IMR-90 (cell line): ENCODE results near the gene OTOA. TPM values are rescaled to one million over a fixed set of nuclear protein-coding genes. Genes with fewer than 3 reads are reported as not detected.

Experiments
- ATAC-seq: fragments of 200-7000 bp; cut with Tn5 transposase; 2 replicates; pipeline ENCODE4 v1.9.1; 2020; ENCODE audit warnings: low read depth, mild to moderate bottlenecking, moderate library complexity
- BruUV-seq: library from RNA; stranded (reverse); fragments of 400-500 nt; replicated peaks from 2 replicates; lab custom pipeline; 2021; lab: Mats Ljungman, UMichigan
- CTCF ChIA-PET: fragments of 300-600 bp; formaldehyde crosslinking; extraction: SDS; loops from one replicate; lab custom pipeline; 2021; ENCODE audit warnings: antibody characterized with exemption; lab: Yijun Ruan, JAX
- POLR2A ChIA-PET: fragments of 300-600 bp; sonication (Branson Sonifier 250); formaldehyde crosslinking; loops from one replicate; lab custom pipeline; 2022; ENCODE audit warnings: antibody characterized with exemption; ENCODE audit not compliant: unreplicated experiment; lab: Charles Lee
- DNase-seq: peaks from one replicate; pipeline ENCODE4 v3.0.0; 2013
- H2AFZ ChIP-seq: replicated peaks from 2 replicates; pipeline ENCODE3; 2013; ENCODE audit warnings: low read length, mild to moderate bottlenecking; ENCODE audit not compliant: poor library complexity
- H2AK5ac ChIP-seq: 2 replicates; pipeline ENCODE4 v1.6.1; 2013; ENCODE audit warnings: low read depth, low read length, inconsistent platforms
- H2AK9ac ChIP-seq: replicated peaks from 2 replicates; pipeline ENCODE3; 2013; ENCODE audit warnings: mild to moderate bottlenecking, low read depth, low read length, moderate library complexity; ENCODE audit not compliant: poor library complexity
- H2BK120ac ChIP-seq: 2 replicates; pipeline ENCODE4 v1.6.1; 2013; ENCODE audit warnings: low read depth, low read length, inconsistent platforms
- H2BK15ac ChIP-seq: 3 replicates; pipeline ENCODE4 v1.6.1; 2013; ENCODE audit warnings: low read depth, low read length, inconsistent platforms
- H2BK20ac ChIP-seq: 2 replicates; pipeline ENCODE4 v1.6.1; 2013; ENCODE audit warnings: low read depth, mild to moderate bottlenecking, inconsistent platforms, low read length, moderate library complexity
- H2BK5ac ChIP-seq: 2 replicates; pipeline ENCODE4 v1.6.1; 2013; ENCODE audit warnings: mild to moderate bottlenecking, low read depth, low read length, inconsistent platforms; ENCODE audit not compliant: poor library complexity, severe bottlenecking
- H3K14ac ChIP-seq: replicated peaks from 2 replicates; pipeline ENCODE4 v1.6.1; 2013; ENCODE audit warnings: low read depth, low read length, inconsistent platforms
- H3K18ac ChIP-seq: 2 replicates; pipeline ENCODE4 v1.6.1; 2013; ENCODE audit warnings: low read depth, low read length, control low read depth
- H3K23ac ChIP-seq: 2 replicates; pipeline ENCODE4 v1.6.1; 2013; ENCODE audit warnings: low read depth, low read length, inconsistent platforms
- H3K27ac ChIP-seq: 2 replicates; pipeline ENCODE4 v1.5.1; 2013; ENCODE audit warnings: mild to moderate bottlenecking, control low read depth, low read length; ENCODE audit not compliant: insufficient read depth
- H3K27me3 ChIP-seq: 2 replicates; pipeline ENCODE4 v1.6.1; 2013; ENCODE audit warnings: low read length; ENCODE audit not compliant: control insufficient read depth, insufficient read depth
- H3K36me3 ChIP-seq: 2 replicates; pipeline ENCODE4 v1.6.1; 2013; ENCODE audit warnings: low read length, mixed read lengths; ENCODE audit not compliant: control insufficient read depth, insufficient read depth
- H3K4ac ChIP-seq: 2 replicates; pipeline ENCODE4 v1.6.1; 2013; ENCODE audit warnings: low read depth, low read length, inconsistent platforms
- H3K4me1 ChIP-seq: 2 replicates; pipeline ENCODE4 v1.6.1; 2013; ENCODE audit warnings: low read length, mixed read lengths; ENCODE audit not compliant: control insufficient read depth, insufficient read depth
- H3K4me2 ChIP-seq: 2 replicates; pipeline ENCODE4 v1.6.1; 2013; ENCODE audit warnings: low read depth, mild to moderate bottlenecking, control low read depth, low read length, moderate library complexity
- H3K4me3 ChIP-seq: 2 replicates; pipeline ENCODE4 v1.5.1; 2013; ENCODE audit warnings: low read depth, mild to moderate bottlenecking, control low read depth, low read length, moderate library complexity; ENCODE audit not compliant: insufficient read depth
- H3K56ac ChIP-seq: 2 replicates; pipeline ENCODE4 v1.6.1; 2013; ENCODE audit warnings: low read length, inconsistent platforms; ENCODE audit not compliant: insufficient read depth; ENCODE audit errors: extremely low read depth
- H3K79me1 ChIP-seq, 2 experiments: 2 replicates each; pipeline ENCODE4 v1.6.1; 2013; ENCODE audit warnings: low read length in 2 of 2, inconsistent platforms in 1 of 2, low read depth in 1 of 2
- H3K9ac ChIP-seq: 2 replicates; pipeline ENCODE4 v1.6.1; 2013; ENCODE audit warnings: low read depth, low read length, control low read depth
- H3K9me1 ChIP-seq: 2 replicates; pipeline ENCODE4 v1.6.1; 2013; ENCODE audit warnings: low read length, inconsistent platforms; ENCODE audit not compliant: insufficient read depth
- H3K9me3 ChIP-seq: 2 replicates; pipeline ENCODE4 v1.6.1; 2013; ENCODE audit warnings: low read length; ENCODE audit not compliant: control insufficient read depth, insufficient read depth
- H4K20me1 ChIP-seq: 2 replicates; pipeline ENCODE4 v1.6.1; 2013; ENCODE audit warnings: low read length, inconsistent platforms; ENCODE audit not compliant: insufficient read depth
- H4K5ac ChIP-seq: 2 replicates; pipeline ENCODE4 v1.6.1; 2013; ENCODE audit warnings: mild to moderate bottlenecking, low read depth, low read length, control low read depth
- H4K8ac ChIP-seq, 2 experiments: 2 replicates each; pipeline ENCODE4 v1.6.1; 2013; ENCODE audit warnings: low read depth in 2 of 2, low read length in 2 of 2, control low read depth in 1 of 2, inconsistent platforms in 1 of 2
- H4K91ac ChIP-seq: 2 replicates; pipeline ENCODE4 v1.6.1; 2013; ENCODE audit warnings: low read depth, low read length, inconsistent platforms; ENCODE audit not compliant: insufficient read depth
- BHLHE40 ChIP-seq: fragments of 150-350 bp; IDR thresholded peaks from 2 replicates; pipeline ENCODE4 v1.6.1; 2016; ENCODE audit warnings: mild to moderate bottlenecking, low read depth, low read length
- CEBPB ChIP-seq: IDR thresholded peaks from 2 replicates; pipeline ENCODE4 v1.6.1; 2012; ENCODE audit warnings: low read depth, low read length, improper control_type of control experiment
- CHD1 ChIP-seq: IDR thresholded peaks from 2 replicates; pipeline ENCODE4 v1.6.1; 2012; ENCODE audit warnings: low read depth, low read length, improper control_type of control experiment
- FOS ChIP-seq: fragments of 150-350 bp; IDR thresholded peaks from 2 replicates; pipeline ENCODE4 v1.6.1; 2016; ENCODE audit warnings: low read depth, low read length
- MAFK ChIP-seq: IDR thresholded peaks from 2 replicates; pipeline ENCODE4 v1.6.1; 2012; ENCODE audit warnings: low read depth, low read length, improper control_type of control experiment
- MAZ ChIP-seq: IDR thresholded peaks from 2 replicates; pipeline ENCODE4 v1.6.1; 2012; ENCODE audit warnings: low read depth, mild to moderate bottlenecking, low read length, improper control_type of control experiment, moderate library complexity, borderline replicate concordance
- MXI1 ChIP-seq: IDR thresholded peaks from 2 replicates; pipeline ENCODE4 v1.6.1; 2012; ENCODE audit warnings: low read depth, mild to moderate bottlenecking, low read length, moderate library complexity, borderline replicate concordance
- NFE2L2 ChIP-seq: fragments of 150-350 bp; IDR thresholded peaks from 2 replicates; pipeline ENCODE4 v1.6.1; 2016; ENCODE audit warnings: low read depth, mild to moderate bottlenecking, low read length
- POLR2A ChIP-seq: IDR thresholded peaks from 2 replicates; pipeline ENCODE4 v1.6.1; 2012; ENCODE audit warnings: mild to moderate bottlenecking, low read depth, low read length
- RAD21 ChIP-seq: IDR thresholded peaks from 2 replicates; pipeline ENCODE4 v1.6.1; 2012; ENCODE audit warnings: low read length, improper control_type of control experiment
- RCOR1 ChIP-seq: IDR thresholded peaks from 2 replicates; pipeline ENCODE4 v1.6.1; 2012; ENCODE audit warnings: mild to moderate bottlenecking, low read length, improper control_type of control experiment; ENCODE audit not compliant: insufficient replicate concordance
- RFX5 ChIP-seq: IDR thresholded peaks from 2 replicates; pipeline ENCODE4 v1.8.0; 2012; ENCODE audit warnings: low read depth, mild to moderate bottlenecking, low read length, moderate library complexity
- SMC3 ChIP-seq: fragments of 150-350 bp; IDR thresholded peaks from 2 replicates; pipeline ENCODE4 v1.6.1; 2016; ENCODE audit warnings: low read depth, mild to moderate bottlenecking, antibody characterized with exemption, low read length, moderate library complexity
- dilution Hi-C: fragments of 300-500 bp; cut with HindIII; formaldehyde crosslinking; loops from one replicate; pipeline ENCODE4 v1.14.3; 2018; ENCODE audit warnings: low sequenced_read_pairs; ENCODE audit not compliant: unreplicated experiment
- in situ Hi-C: fragments of 300-500 bp; cut with MboI; formaldehyde crosslinking; loops from 3 replicates; pipeline ENCODE4 v1.14.3; 2019; ENCODE audit warnings: low sequenced_read_pairs, inconsistent platforms, mixed read lengths
- intact Hi-C: fragments of 100-400 bp; cut with micrococcal nuclease; formaldehyde crosslinking; loops from 2 replicates; pipeline ENCODE4 v1.10.0; 2022
- polyA plus RNA-seq, 3 experiments: library from polyadenylated mRNA; depleted of rRNA; stranded (reverse); fragments of >200 nt; gene quantifications; 2 replicates each; pipeline ENCODE4 v1.2.3, GENCODE V29; 2012; ENCODE audit warnings: low replicate concordance in 1 of 3
- total RNA-seq: library from RNA; depleted of rRNA; stranded (reverse); fragments of >200 nt; gene quantifications from 2 replicates; pipeline ENCODE4 v1.2.3, GENCODE V29; 2012
- TF ChIP-seq, protein P1 (sequence below): fragments of 150-350 bp; IDR thresholded peaks from 2 replicates; pipeline ENCODE4 v1.6.1; 2016; ENCODE audit warnings: low read depth, mild to moderate bottlenecking, low read length, moderate library complexity, borderline replicate concordance
- TF ChIP-seq, protein P2 (sequence below): conservative IDR thresholded peaks from 2 replicates; pipeline ENCODE4 v1.5.1; 2012; ENCODE audit warnings: mild to moderate bottlenecking, low read depth, low read length, improper control_type of control experiment
- TF ChIP-seq, protein P3 (sequence below): fragments of 150-350 bp; IDR thresholded peaks from 2 replicates; pipeline ENCODE4 v1.6.1; 2017; ENCODE audit warnings: mild to moderate bottlenecking, antibody characterized with exemption, low read length, low read depth

OTOA gene
- total and polyA plus RNA-seq, 2 of the 4 experiments (the other 2 are of a cell fraction), result 0.02 TPM; not detected in 1

DNA sequence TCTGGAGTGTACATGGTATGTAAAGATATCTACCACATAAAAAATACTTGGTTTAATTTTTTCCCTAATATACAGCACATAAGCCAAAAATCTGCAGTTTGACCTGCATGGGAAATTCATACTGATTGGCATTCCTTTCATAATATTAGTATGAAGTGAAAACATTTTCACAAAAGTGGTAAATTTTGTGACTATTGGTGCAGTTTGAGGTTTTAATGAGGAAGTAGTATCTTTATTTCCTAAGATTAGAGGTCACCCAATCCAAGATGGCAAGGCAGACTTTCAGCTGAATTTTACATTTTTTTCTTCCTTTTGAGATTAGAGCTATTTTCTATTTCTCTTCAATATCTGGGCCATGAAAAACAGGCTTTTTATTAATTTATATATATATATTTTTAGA is 43.2 kb upstream of the OTOA start:
- no peak for DNase-seq
- H3K79me1 ChIP-seq, result peaks cover 33 to 47% of the 10 kb centered on the region in 2 experiments
- no peaks in the 10 kb centered on the region for H3K27me3 ChIP-seq
- no peak overlapping the region for H3K9ac ChIP-seq
- H3K4me1 ChIP-seq, result no peaks in the 10 kb centered on the region
- no peak overlapping the region for H3K4ac ChIP-seq
- ChIA-PET POLR2A (no interaction called here), CTCF (no interaction called here)
- no peak overlapping the region for H2AFZ ChIP-seq
- H4K5ac ChIP-seq, result no peak overlapping the region
- ATAC-seq, result no peak
- peaks cover 6% of the 10 kb centered on the region for H3K36me3 ChIP-seq
- no peak overlapping the region for H3K18ac ChIP-seq
- H3K4me2 ChIP-seq, result no peak overlapping the region
- H2BK5ac ChIP-seq, result no peak overlapping the region
- no peak overlapping the region for H4K91ac ChIP-seq
- H2BK20ac ChIP-seq, result no peak overlapping the region
- no peak overlapping the region for H3K23ac ChIP-seq
- TF ChIP-seq, protein P1, sequence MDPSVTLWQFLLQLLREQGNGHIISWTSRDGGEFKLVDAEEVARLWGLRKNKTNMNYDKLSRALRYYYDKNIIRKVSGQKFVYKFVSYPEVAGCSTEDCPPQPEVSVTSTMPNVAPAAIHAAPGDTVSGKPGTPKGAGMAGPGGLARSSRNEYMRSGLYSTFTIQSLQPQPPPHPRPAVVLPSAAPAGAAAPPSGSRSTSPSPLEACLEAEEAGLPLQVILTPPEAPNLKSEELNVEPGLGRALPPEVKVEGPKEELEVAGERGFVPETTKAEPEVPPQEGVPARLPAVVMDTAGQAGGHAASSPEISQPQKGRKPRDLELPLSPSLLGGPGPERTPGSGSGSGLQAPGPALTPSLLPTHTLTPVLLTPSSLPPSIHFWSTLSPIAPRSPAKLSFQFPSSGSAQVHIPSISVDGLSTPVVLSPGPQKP, result no peak
- no peak for TF ChIP-seq NFE2L2
- TF ChIP-seq RFX5, result no peak
- no peak for TF ChIP-seq MXI1
- TF ChIP-seq SMC3, result no peak
- TF ChIP-seq CHD1, result no peak
- no peak for TF ChIP-seq MAZ
- TF ChIP-seq, protein P2, sequence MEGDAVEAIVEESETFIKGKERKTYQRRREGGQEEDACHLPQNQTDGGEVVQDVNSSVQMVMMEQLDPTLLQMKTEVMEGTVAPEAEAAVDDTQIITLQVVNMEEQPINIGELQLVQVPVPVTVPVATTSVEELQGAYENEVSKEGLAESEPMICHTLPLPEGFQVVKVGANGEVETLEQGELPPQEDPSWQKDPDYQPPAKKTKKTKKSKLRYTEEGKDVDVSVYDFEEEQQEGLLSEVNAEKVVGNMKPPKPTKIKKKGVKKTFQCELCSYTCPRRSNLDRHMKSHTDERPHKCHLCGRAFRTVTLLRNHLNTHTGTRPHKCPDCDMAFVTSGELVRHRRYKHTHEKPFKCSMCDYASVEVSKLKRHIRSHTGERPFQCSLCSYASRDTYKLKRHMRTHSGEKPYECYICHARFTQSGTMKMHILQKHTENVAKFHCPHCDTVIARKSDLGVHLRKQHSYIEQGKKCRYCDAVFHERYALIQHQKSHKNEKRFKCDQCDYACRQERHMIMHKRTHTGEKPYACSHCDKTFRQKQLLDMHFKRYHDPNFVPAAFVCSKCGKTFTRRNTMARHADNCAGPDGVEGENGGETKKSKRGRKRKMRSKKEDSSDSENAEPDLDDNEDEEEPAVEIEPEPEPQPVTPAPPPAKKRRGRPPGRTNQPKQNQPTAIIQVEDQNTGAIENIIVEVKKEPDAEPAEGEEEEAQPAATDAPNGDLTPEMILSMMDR, result no peak
- TF ChIP-seq RCOR1, result no peak
- no peak for TF ChIP-seq MAFK
- TF ChIP-seq, protein P3, sequence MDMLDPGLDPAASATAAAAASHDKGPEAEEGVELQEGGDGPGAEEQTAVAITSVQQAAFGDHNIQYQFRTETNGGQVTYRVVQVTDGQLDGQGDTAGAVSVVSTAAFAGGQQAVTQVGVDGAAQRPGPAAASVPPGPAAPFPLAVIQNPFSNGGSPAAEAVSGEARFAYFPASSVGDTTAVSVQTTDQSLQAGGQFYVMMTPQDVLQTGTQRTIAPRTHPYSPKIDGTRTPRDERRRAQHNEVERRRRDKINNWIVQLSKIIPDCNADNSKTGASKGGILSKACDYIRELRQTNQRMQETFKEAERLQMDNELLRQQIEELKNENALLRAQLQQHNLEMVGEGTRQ, result no peak
- TF ChIP-seq POLR2A, result no peak
- no peak for TF ChIP-seq RAD21
- TF ChIP-seq CEBPB, result no peak
- no peak for TF ChIP-seq FOS
- TF ChIP-seq BHLHE40, result no peak
- H4K8ac ChIP-seq, result no peak overlapping the region
- no TSS peak for BruUV-seq
- H2AK9ac ChIP-seq, result no peak overlapping the region
- no peak overlapping the region for H2BK15ac ChIP-seq
- H3K4me3 ChIP-seq, result no peak overlapping the region
- no peaks in the 10 kb centered on the region for H3K9me1 ChIP-seq
- no peak overlapping the region for H2BK120ac ChIP-seq
- no peak overlapping the region for H3K27ac ChIP-seq
- no peaks in the 10 kb centered on the region for H3K9me3 ChIP-seq
- no peak overlapping the region for H3K14ac ChIP-seq
- intact Hi-C loops, result loop anchor here (2.0 kb wide), 1 partner anchor 16 kb away; no protein-coding TSS in a partner anchor
- 0 out of 2 replicates have a peak, but pooled peaks cover 3% of the 10 kb centered on the region for H4K20me1 ChIP-seq
- in situ Hi-C loops, result no loop called here
- no peak overlapping the region for H2AK5ac ChIP-seq
- no peak overlapping the region for H3K56ac ChIP-seq
- dilution Hi-C loops, result no loop called here
